GM13976 (cell line): Measurements from ENCODE around the gene TENT5C.

ENCODE experiments used
- DNase-seq: peaks from one replicate; pipeline ENCODE4 v3.0.0; 2012; ENCODE audit warnings: low spot score
- in situ Hi-C: fragments of 300-500 bp; cut with MboI; formaldehyde crosslinking; loops from one replicate; pipeline ENCODE4 v1.12.0; 2022; ENCODE audit warnings: low sequenced_read_pairs, mixed read lengths, inconsistent platforms; ENCODE audit not compliant: unreplicated experiment
- TF ChIP-seq, protein P1 (sequence below): IDR thresholded peaks from 2 replicates; pipeline ENCODE4 v1.5.1; 2012; ENCODE audit warnings: borderline replicate concordance, mild to moderate bottlenecking; ENCODE audit not compliant: insufficient read depth; ENCODE audit errors: extremely low read depth, missing control alignments, control extremely low read depth

The TENT5C gene

DNA sequence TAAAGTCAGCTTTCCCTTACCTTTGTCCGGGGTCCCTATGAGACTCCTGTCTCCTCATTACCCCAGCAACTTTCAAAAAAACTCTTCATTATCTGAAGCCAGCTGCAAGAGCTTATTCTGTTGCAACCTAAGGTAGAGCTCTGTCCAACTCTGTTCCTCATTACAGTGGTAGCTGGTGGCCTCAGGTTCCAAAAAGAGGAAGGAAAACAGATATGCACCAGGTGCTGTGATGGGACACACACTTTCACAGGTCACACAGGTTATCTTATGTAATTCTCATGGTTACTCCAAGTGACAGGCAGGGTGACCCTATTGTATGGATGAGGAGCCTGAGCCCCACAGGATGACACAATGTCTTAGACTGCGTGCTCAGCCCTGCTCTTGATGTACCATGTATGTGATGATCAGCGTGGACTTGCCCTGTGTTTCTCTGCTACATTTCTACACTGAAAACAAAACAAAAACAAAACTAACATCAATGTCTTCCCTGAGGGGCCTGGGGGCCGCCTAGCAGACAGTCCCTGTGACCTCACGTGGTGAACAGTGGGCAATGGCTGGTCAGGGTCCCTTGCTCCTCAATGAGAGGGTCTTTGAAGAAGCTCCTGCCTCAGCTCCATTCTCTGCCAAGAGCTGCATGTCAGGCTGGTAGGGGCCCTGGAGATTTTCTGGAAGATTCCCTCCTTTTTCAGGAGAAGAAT is 9.7 kb upstream of the TENT5C start:
- TF ChIP-seq, protein P1, sequence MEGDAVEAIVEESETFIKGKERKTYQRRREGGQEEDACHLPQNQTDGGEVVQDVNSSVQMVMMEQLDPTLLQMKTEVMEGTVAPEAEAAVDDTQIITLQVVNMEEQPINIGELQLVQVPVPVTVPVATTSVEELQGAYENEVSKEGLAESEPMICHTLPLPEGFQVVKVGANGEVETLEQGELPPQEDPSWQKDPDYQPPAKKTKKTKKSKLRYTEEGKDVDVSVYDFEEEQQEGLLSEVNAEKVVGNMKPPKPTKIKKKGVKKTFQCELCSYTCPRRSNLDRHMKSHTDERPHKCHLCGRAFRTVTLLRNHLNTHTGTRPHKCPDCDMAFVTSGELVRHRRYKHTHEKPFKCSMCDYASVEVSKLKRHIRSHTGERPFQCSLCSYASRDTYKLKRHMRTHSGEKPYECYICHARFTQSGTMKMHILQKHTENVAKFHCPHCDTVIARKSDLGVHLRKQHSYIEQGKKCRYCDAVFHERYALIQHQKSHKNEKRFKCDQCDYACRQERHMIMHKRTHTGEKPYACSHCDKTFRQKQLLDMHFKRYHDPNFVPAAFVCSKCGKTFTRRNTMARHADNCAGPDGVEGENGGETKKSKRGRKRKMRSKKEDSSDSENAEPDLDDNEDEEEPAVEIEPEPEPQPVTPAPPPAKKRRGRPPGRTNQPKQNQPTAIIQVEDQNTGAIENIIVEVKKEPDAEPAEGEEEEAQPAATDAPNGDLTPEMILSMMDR: no peak
- DNase-seq: peak; percentile 13
- in situ Hi-C loops: no loop called here

DNA sequence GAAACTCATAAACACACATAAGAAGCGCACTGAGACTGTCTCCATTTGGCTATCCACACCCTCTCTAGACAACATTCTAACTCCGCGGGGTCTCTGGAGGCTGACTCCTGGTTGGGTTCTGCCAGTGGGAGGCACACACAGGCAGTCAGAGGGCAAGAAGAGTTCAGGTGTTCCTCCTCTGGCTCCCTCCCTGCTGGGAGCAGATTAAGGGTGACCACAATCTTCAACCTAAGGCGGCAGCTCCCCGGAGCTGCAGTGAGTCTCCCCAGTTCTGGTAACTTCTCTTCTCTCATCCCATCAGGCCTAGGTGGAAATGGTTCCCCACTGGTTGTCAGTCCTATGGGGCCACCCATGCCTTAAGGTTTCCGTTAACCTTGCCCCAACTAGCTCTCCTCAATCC is 7.4 kb upstream of the TENT5C start:
- TF ChIP-seq, protein P1: no peak
- in situ Hi-C loops: no loop called here
- DNase-seq: no peak

DNA sequence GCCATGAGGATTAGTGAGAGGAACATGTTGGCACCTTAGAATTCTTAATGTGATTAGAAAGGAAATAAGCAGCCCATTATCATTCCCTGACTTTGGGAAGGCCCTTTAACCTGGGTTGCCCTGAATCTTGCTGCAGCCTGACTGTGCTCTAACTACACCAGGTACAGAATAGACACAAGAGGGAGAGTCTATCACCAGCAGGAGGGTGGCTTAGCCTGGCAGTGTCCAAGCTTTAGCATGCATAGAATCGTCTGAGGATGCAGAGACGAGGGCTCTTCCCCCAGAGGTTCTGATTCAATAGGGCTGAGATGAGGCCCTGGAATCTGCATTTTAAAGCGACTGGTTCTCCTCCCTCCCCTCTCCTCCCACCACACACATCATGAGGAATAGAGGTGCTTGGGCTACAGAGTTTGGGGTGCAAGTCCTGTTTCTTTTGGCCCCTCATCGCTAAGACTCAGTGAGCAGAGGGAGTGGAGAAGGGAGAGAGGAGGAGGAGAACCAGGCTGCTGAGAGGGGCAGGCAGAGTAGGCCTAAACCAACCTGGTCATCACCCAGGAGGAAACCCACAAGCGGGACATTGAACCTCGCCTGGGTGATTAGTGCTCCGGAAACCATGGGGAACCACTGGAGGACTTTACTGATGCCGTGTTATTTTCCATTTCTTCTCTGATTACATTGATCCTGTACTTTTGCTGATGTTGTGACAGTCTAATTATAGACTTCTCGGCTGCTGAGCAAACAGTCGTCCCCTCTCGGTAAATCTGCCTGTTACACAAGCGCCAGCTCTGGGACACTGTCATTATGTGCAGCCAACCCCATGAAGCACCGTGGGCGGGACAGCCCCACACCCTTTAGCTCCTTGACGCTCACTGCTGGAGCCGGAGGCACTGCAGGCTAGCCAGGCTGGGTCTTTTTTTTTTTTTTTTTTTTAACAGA is 6.3 kb upstream of the TENT5C start:
- TF ChIP-seq, protein P1: no peak
- DNase-seq: no peak
- in situ Hi-C loops: no loop called here

DNA sequence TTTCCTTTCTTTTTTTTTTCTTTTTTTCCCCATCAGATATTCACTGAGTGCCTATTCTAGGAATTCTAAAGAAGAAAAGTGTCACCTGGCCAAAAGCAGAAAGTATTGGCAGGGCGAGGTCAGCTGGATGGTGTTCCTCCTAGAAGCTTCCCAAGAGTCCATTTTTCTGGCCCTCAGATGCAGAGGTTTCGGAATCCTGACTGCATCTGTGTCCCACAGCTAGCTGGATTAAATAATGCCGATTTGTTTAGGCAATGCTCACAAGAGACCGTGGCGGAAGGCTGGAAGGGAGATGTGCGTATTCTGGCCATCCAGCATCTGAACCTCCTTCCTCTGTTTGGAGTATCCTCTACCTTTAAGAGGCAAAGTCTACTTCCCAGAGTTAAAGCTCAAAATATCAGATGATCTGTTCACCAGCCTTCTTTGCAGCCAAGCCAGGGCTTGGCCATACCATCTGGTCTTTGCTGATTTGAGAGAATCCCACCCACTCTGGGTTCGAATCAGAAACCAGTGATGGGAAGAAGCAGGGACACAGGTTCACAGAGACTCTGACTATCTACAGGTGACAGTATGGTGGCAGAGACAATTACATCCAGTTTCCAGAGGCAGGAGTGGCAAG is 5.4 kb upstream of the TENT5C start:
- TF ChIP-seq, protein P1: no peak
- in situ Hi-C loops: no loop called here
- no peak for DNase-seq

DNA sequence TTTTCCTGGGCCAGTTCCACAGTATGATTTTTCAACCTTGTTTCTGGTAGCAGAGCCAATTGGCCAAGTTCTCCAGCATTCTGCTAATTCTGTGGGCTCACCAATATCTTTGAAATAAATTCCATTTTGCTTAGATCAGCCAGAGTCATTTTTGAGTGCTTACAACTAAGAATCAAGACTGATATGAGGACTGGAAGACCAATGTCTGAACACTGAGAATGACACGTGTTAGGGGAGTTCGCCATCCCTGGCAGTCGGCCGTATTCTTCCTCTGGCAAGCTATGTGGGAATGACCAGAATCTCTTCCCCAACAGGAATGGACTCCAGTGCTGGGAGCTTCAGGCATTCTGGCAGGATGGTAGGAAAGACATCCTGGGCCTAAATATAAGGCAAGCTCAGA is 4.9 kb upstream of the TENT5C start:
- TF ChIP-seq, protein P1: no peak
- no peak for DNase-seq
- in situ Hi-C loops: no loop called here

DNA sequence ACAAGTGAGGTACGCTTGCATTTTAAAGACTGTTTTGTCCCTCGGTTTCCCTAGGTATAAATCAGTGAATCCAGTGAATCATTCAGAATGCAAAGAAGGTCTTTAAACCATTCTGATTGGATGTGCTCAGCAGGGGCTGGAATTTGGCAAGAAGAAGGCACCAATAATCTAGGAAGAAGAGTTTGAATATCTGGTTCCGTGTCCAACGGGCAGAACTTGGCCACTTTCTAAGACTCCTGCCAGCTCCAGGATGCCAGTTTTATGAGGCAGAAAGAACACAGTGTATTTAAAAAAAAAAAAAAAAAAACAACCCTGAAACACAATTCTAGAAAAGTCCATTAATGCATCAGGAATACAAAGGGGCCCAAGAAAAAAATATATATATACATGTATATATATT is 3.0 kb upstream of the TENT5C start:
- DNase-seq: no peak
- TF ChIP-seq, protein P1: no peak
- in situ Hi-C loops: no loop called here
